Measurements from ENCODE around the gene SMIM5. TPM values are rescaled to one million over a fixed set of nuclear protein-coding genes. Genes with fewer than 3 reads are reported as not detected.

SMIM5 gene
- total and polyA plus RNA-seq, 9 of the 15 experiments (the other 6 are each of a cell fraction or from before 2014, with no cell fraction given): 0.08 TPM; not detected in 8

DNA sequence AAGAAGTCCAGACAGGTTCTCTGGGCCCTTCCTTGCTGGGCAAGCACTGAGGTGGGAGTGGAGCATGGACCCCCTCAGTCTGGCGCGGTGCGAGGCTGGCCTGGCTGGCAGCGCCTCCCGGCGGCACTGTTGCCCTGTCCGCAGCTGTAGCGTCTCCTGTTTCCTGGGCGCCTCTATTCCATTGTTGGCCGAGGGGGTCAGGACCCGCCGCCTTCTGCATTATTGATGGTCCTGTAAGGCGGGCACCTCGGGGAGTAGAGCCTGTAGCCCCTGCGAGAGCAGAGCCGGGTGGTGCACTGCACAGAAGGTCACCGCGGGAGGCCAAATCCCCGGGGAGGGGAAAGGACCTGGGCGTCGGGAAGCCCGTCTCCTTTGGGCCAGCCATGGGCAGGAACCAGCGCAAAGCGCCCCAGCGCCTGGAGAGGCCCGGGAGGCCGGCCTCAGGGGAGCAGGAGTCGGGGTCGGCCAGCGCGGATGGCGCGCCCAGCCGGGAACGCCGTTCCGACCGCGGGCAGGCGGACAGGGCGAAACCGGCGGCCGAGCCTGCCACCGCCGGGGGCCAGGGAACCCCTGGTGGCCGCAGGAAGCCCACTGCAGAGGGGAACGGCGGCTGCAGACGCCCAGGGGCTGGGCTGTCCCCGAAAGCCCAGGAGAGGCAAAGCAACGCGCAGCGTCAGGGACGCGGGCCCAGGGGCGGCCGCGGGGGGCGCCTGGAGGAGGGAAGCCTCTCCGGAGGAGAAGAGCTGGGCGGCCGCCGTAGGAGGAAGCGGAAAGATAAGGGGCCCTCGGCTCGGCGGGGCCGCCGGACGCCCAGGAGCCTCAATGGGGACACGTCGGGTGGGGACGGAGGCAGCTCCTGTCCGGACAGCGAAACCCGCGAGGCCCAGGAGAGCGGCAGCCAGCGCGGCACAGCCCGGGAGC, 45.3 kb upstream of the SMIM5 start, which contains the start of gene MYO15B (continued):
- TF ChIP-seq, protein P1, sequence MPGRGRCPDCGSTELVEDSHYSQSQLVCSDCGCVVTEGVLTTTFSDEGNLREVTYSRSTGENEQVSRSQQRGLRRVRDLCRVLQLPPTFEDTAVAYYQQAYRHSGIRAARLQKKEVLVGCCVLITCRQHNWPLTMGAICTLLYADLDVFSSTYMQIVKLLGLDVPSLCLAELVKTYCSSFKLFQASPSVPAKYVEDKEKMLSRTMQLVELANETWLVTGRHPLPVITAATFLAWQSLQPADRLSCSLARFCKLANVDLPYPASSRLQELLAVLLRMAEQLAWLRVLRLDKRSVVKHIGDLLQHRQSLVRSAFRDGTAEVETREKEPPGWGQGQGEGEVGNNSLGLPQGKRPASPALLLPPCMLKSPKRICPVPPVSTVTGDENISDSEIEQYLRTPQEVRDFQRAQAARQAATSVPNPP (IDR thresholded peaks at IDR 0.05; ENCODE audit: borderline replicate concordance, insufficient read depth, insufficient read length): no peak
- TF ChIP-seq CBX2 (IDR thresholded peaks at IDR 0.05; ENCODE audit: insufficient read depth, low read length, poor library complexity, severe bottlenecking): no peak
- TF ChIP-seq RB1 (IDR thresholded peaks at IDR 0.05; ENCODE audit: low read depth): no peak
- peak; percentile 4 for TF ChIP-seq HMGN3 (IDR thresholded peaks at IDR 0.05; ENCODE audit: borderline replicate concordance, extremely low read depth, insufficient read length, low read depth, low read length)
- TF ChIP-seq DACH1 (IDR thresholded peaks at IDR 0.05; ENCODE audit: partially characterized antibody): no peak
- TF ChIP-seq ZNF253 (CRISPR knock-in tag; conservative IDR thresholded peaks at IDR 0.05): no peak
- TF ChIP-seq MYNN (IDR thresholded peaks at IDR 0.05): no peak
- no peak for TF ChIP-seq MYNN (CRISPR knock-in tag; IDR thresholded peaks at IDR 0.05)
- TF ChIP-seq, protein P2, sequence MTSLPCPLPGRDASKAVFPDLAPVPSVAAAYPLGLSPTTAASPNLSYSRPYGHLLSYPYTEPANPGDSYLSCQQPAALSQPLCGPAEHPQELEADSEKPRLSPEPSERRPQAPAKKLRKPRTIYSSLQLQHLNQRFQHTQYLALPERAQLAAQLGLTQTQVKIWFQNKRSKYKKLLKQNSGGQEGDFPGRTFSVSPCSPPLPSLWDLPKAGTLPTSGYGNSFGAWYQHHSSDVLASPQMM (CRISPR knock-in tag; IDR thresholded peaks at IDR 0.05): no peak
- no peak for TF ChIP-seq DMBX1 (CRISPR knock-in tag; IDR thresholded peaks at IDR 0.05; ENCODE audit: borderline replicate concordance)
- no peak for TF ChIP-seq RFX1 (IDR thresholded peaks at IDR 0.05)
- TF ChIP-seq, protein P3, sequence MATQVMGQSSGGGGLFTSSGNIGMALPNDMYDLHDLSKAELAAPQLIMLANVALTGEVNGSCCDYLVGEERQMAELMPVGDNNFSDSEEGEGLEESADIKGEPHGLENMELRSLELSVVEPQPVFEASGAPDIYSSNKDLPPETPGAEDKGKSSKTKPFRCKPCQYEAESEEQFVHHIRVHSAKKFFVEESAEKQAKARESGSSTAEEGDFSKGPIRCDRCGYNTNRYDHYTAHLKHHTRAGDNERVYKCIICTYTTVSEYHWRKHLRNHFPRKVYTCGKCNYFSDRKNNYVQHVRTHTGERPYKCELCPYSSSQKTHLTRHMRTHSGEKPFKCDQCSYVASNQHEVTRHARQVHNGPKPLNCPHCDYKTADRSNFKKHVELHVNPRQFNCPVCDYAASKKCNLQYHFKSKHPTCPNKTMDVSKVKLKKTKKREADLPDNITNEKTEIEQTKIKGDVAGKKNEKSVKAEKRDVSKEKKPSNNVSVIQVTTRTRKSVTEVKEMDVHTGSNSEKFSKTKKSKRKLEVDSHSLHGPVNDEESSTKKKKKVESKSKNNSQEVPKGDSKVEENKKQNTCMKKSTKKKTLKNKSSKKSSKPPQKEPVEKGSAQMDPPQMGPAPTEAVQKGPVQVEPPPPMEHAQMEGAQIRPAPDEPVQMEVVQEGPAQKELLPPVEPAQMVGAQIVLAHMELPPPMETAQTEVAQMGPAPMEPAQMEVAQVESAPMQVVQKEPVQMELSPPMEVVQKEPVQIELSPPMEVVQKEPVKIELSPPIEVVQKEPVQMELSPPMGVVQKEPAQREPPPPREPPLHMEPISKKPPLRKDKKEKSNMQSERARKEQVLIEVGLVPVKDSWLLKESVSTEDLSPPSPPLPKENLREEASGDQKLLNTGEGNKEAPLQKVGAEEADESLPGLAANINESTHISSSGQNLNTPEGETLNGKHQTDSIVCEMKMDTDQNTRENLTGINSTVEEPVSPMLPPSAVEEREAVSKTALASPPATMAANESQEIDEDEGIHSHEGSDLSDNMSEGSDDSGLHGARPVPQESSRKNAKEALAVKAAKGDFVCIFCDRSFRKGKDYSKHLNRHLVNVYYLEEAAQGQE (IDR thresholded peaks at IDR 0.05; ENCODE audit: borderline replicate concordance): no peak
- TF ChIP-seq, protein P3 (CRISPR knock-in tag; IDR thresholded peaks at IDR 0.05; ENCODE audit: low read depth): no peak
- no peak for TF ChIP-seq KAT2B (IDR thresholded peaks at IDR 0.05; ENCODE audit: low read depth, low read length)
- peak in 1 of 3 experiments; percentile 8 for TF ChIP-seq YY1 (IDR thresholded peaks at IDR 0.05; ENCODE audit: borderline replicate concordance in 1 of 3, control insufficient read depth in 1 of 3, extremely low read depth in 1 of 3, insufficient read depth in 3 of 3, insufficient read length in 1 of 3, insufficient replicate concordance in 2 of 3, low read depth in 1 of 3, low read length in 2 of 3)
